ENCODE data around the gene CAMTA1.

Gene CAMTA1

DNA sequence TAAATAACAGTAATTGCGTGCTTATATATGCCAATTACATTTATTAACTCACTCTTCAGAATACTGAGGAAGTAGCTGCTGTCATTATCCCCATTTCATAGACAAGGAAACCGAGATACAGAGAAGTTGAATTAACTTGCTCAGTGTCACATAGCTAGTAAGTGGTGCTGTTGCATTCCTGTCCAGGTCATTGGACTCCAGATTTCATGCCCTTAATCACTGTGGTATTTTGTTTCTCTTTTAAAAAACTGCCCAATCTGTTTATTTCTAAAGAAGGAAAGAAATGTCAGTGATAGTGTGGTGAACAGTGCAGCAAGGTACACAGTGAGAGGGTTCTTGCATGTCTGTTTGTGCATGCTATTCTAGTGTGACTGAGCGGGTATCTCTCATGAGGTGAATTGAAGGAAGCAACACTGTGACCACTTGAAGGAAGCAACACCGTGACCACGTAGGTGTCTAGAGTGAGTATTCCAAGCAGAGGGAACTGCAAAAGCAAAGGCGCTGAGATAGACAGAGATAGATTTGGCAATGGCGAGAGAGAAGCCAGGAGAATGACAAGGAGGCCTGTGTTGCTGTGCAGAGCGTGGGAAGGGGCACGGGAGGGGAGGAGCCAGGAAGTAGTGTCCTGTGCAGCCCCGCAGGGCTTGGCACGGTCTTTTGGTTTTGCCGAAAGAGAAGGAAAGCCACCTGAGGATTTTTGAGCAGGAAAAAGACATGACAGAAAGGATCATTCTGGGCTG lies 95.9 kb downstream of the CAMTA1 start:
- Histone ChIP-seq H3K9ac (ENCODE audit: low read length in 5 of 5) (no peak overlapping the region), H3K27me3 (ENCODE audit: control insufficient read depth in 5 of 5, insufficient read depth in 4 of 5, low read length in 5 of 5) (no peaks in the 10 kb centered on the region), H3K4me3 (ENCODE audit: low read depth in 1 of 5, low read length in 5 of 5) (no peak overlapping the region), H3K27ac (ENCODE audit: low read depth, low read length) (no peak overlapping the region), H3K4me1 (ENCODE audit: control insufficient read depth in 5 of 5, insufficient read depth in 5 of 5, low read length in 5 of 5) (peaks cover 0 to 11% (median 0%) of the 10 kb centered on the region in 5 donors), H3K36me3 (ENCODE audit: control insufficient read depth in 5 of 5, insufficient read depth in 5 of 5, low read length in 5 of 5) (peaks cover 2 to 14% (median 6%) of the 10 kb centered on the region in 5 donors), H3K9me3 (ENCODE audit: control insufficient read depth in 5 of 5, low read length in 5 of 5) (no peaks in the 10 kb centered on the region)

GRCh38 chr1:6882414-6882813 lies 97.2 kb downstream of the CAMTA1 start:
- no peak overlapping the region for H3K9ac ChIP-seq (ENCODE audit: low read length in 5 of 5)
- H3K9me3 ChIP-seq (ENCODE audit: control insufficient read depth in 5 of 5, low read length in 5 of 5) = no peaks in the 10 kb centered on the region

GRCh38 chr1:6884652-6885153 lies 99.4 kb downstream of the CAMTA1 start:
- Histone ChIP-seq H3K27me3 (ENCODE audit: control insufficient read depth in 5 of 5, insufficient read depth in 4 of 5, low read length in 5 of 5) (no peaks in the 10 kb centered on the region), H3K9me3 (ENCODE audit: control insufficient read depth in 5 of 5, low read length in 5 of 5) (no peaks in the 10 kb centered on the region), H3K36me3 (ENCODE audit: control insufficient read depth in 5 of 5, insufficient read depth in 5 of 5, low read length in 5 of 5) (peaks cover 0 to 5% (median 2%) of the 10 kb centered on the region in 5 donors), H3K4me3 (ENCODE audit: low read depth in 1 of 5, low read length in 5 of 5) (no peak overlapping the region), H3K27ac (ENCODE audit: low read depth, low read length) (no peak overlapping the region), H3K4me1 (ENCODE audit: control insufficient read depth in 5 of 5, insufficient read depth in 5 of 5, low read length in 5 of 5) (peaks cover 0 to 11% (median 0%) of the 10 kb centered on the region in 5 donors), H3K9ac (ENCODE audit: low read length in 5 of 5) (no peak overlapping the region)

More at GRCh38 chr1:6882414-6882813, 97.2 kb downstream of the CAMTA1 start:
- peaks cover 2 to 7% (median 3%) of the 10 kb centered on the region in 5 donors for H3K36me3 ChIP-seq (ENCODE audit: control insufficient read depth in 5 of 5, insufficient read depth in 5 of 5, low read length in 5 of 5)
- no peak overlapping the region for H3K4me3 ChIP-seq (ENCODE audit: low read depth in 1 of 5, low read length in 5 of 5)
- no peak overlapping the region for H3K27ac ChIP-seq (ENCODE audit: low read depth, low read length)
- peaks cover 0 to 11% (median 0%) of the 10 kb centered on the region in 5 donors for H3K4me1 ChIP-seq (ENCODE audit: control insufficient read depth in 5 of 5, insufficient read depth in 5 of 5, low read length in 5 of 5)
- no peaks in the 10 kb centered on the region for H3K27me3 ChIP-seq (ENCODE audit: control insufficient read depth in 5 of 5, insufficient read depth in 4 of 5, low read length in 5 of 5)

DNA sequence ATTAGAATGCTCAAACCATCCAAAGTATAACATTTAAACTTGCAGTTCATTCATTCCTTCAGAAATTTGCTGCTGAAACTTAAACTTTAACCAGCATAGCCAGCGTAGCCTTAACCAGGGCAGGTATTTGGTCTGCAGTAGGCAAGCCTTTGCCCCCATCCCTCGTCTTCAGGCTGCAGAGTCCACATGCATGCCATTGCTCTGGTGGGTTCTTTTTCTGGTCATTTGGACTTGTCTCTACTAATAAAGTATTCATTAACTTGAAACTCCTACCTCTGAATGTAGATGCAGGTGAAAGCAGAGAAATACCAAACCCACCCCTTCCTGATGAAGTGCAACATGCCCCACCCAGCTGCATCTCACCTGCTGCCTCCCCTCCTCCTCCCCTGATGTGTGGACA lies 100.2 kb downstream of the CAMTA1 start:
- no peaks in the 10 kb centered on the region for H3K27me3 ChIP-seq (ENCODE audit: control insufficient read depth in 5 of 5, insufficient read depth in 4 of 5, low read length in 5 of 5)
- no peak overlapping the region for H3K9ac ChIP-seq (ENCODE audit: low read length in 5 of 5)
- no peak overlapping the region for H3K4me3 ChIP-seq (ENCODE audit: low read depth in 1 of 5, low read length in 5 of 5)
- no peaks in the 10 kb centered on the region for H3K9me3 ChIP-seq (ENCODE audit: control insufficient read depth in 5 of 5, low read length in 5 of 5)
- H3K27ac ChIP-seq (ENCODE audit: low read depth, low read length) = no peak overlapping the region
- peaks cover 0 to 5% (median 2%) of the 10 kb centered on the region in 5 donors for H3K36me3 ChIP-seq (ENCODE audit: control insufficient read depth in 5 of 5, insufficient read depth in 5 of 5, low read length in 5 of 5)
- peaks cover 0 to 11% (median 0%) of the 10 kb centered on the region in 5 donors for H3K4me1 ChIP-seq (ENCODE audit: control insufficient read depth in 5 of 5, insufficient read depth in 5 of 5, low read length in 5 of 5)

DNA sequence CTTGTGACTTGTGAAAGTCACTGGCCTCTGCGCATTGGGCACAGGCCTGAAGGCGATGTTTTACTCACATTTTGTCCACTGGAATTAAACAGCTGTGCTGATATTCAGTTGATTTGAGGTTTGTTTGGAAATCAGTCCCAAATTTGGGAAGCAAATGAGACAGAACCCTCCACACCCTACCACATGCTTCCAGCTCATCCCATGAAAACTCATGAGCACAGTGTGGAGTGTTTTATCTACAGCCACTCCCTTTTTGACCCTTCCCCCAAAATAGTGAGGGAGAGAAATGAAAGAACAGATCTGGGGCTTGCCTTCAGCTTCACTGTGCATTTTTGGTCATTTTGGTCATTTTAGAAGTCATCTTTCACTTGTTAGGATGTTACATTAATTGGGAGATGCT lies 101.3 kb downstream of the CAMTA1 start:
- peaks cover 0 to 11% (median 0%) of the 10 kb centered on the region in 5 donors for H3K4me1 ChIP-seq (ENCODE audit: control insufficient read depth in 5 of 5, insufficient read depth in 5 of 5, low read length in 5 of 5)
- H3K9me3 ChIP-seq (ENCODE audit: control insufficient read depth in 5 of 5, low read length in 5 of 5) = no peaks in the 10 kb centered on the region
- no peak overlapping the region for H3K9ac ChIP-seq (ENCODE audit: low read length in 5 of 5)
- peaks cover 0 to 5% (median 2%) of the 10 kb centered on the region in 5 donors for H3K36me3 ChIP-seq (ENCODE audit: control insufficient read depth in 5 of 5, insufficient read depth in 5 of 5, low read length in 5 of 5)
- no peaks in the 10 kb centered on the region for H3K27me3 ChIP-seq (ENCODE audit: control insufficient read depth in 5 of 5, insufficient read depth in 4 of 5, low read length in 5 of 5)
- H3K27ac ChIP-seq (ENCODE audit: low read depth, low read length) = no peak overlapping the region
- H3K4me3 ChIP-seq (ENCODE audit: low read depth in 1 of 5, low read length in 5 of 5) = no peak overlapping the region

- H3K27me3 ChIP-seq (ENCODE audit: control insufficient read depth in 5 of 5, insufficient read depth in 4 of 5, low read length in 5 of 5) = no peaks in the 10 kb centered on the region
- H3K9me3 ChIP-seq (ENCODE audit: control insufficient read depth in 5 of 5, low read length in 5 of 5) = no peaks in the 10 kb centered on the region
- peaks cover 0 to 5% (median 2%) of the 10 kb centered on the region in 5 donors for H3K36me3 ChIP-seq (ENCODE audit: control insufficient read depth in 5 of 5, insufficient read depth in 5 of 5, low read length in 5 of 5)
- no peak overlapping the region for H3K4me3 ChIP-seq (ENCODE audit: low read depth in 1 of 5, low read length in 5 of 5)
- H3K9ac ChIP-seq (ENCODE audit: low read length in 5 of 5) = no peak overlapping the region
- no peak overlapping the region for H3K27ac ChIP-seq (ENCODE audit: low read depth, low read length)
- peaks cover 0 to 11% (median 0%) of the 10 kb centered on the region in 5 donors for H3K4me1 ChIP-seq (ENCODE audit: control insufficient read depth in 5 of 5, insufficient read depth in 5 of 5, low read length in 5 of 5)
These were observed 103.0 kb downstream of the CAMTA1 start for GRCh38 chr1:6888268-6888667.

DNA sequence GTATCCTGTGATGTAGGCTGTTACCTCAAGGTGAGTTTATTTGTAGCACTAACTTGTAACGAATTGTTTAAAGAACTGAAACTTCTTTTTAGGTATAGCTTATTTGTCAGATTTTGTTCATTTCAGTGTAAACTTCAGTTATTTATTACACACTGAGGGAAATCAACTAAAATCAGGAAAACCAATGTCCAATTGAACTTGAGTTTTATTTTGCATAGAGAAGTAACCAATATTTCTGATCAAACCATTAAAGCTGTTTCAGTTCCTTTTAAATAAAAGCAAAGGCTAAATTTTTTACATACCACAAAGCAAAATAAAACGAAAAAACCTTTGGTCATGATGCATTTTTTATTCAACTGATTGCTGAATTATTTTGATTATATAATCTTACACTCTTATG lies 103.6 kb downstream of the CAMTA1 start:
- peaks cover 0 to 11% (median 0%) of the 10 kb centered on the region in 5 donors for H3K4me1 ChIP-seq (ENCODE audit: control insufficient read depth in 5 of 5, insufficient read depth in 5 of 5, low read length in 5 of 5)
- peaks cover 0 to 5% (median 2%) of the 10 kb centered on the region in 5 donors for H3K36me3 ChIP-seq (ENCODE audit: control insufficient read depth in 5 of 5, insufficient read depth in 5 of 5, low read length in 5 of 5)
- no peak overlapping the region for H3K9ac ChIP-seq (ENCODE audit: low read length in 5 of 5)
- H3K9me3 ChIP-seq (ENCODE audit: control insufficient read depth in 5 of 5, low read length in 5 of 5) = no peaks in the 10 kb centered on the region
- H3K4me3 ChIP-seq (ENCODE audit: low read depth in 1 of 5, low read length in 5 of 5) = no peak overlapping the region
- H3K27me3 ChIP-seq (ENCODE audit: control insufficient read depth in 5 of 5, insufficient read depth in 4 of 5, low read length in 5 of 5) = no peaks in the 10 kb centered on the region
- no peak overlapping the region for H3K27ac ChIP-seq (ENCODE audit: low read depth, low read length)

- Histone ChIP-seq H3K27me3 (ENCODE audit: control insufficient read depth in 5 of 5, insufficient read depth in 4 of 5, low read length in 5 of 5) (no peaks in the 10 kb centered on the region), H3K9me3 (ENCODE audit: control insufficient read depth in 5 of 5, low read length in 5 of 5) (no peaks in the 10 kb centered on the region), H3K4me1 (ENCODE audit: control insufficient read depth in 5 of 5, insufficient read depth in 5 of 5, low read length in 5 of 5) (peaks cover 0 to 7% (median 0%) of the 10 kb centered on the region in 5 donors), H3K36me3 (ENCODE audit: control insufficient read depth in 5 of 5, insufficient read depth in 5 of 5, low read length in 5 of 5) (peaks cover 0 to 5% (median 2%) of the 10 kb centered on the region in 5 donors), H3K4me3 (ENCODE audit: low read depth in 1 of 5, low read length in 5 of 5) (no peak overlapping the region), H3K9ac (ENCODE audit: low read length in 5 of 5) (no peak overlapping the region), H3K27ac (ENCODE audit: low read depth, low read length) (no peak overlapping the region)
These were observed 104.7 kb downstream of the CAMTA1 start for GRCh38 chr1:6889875-6890480.

- peaks cover 0 to under 1% (median 0%) of the 10 kb centered on the region in 5 donors for H3K4me1 ChIP-seq (ENCODE audit: control insufficient read depth in 5 of 5, insufficient read depth in 5 of 5, low read length in 5 of 5)
- no peak overlapping the region for H3K9ac ChIP-seq (ENCODE audit: low read length in 5 of 5)
- H3K9me3 ChIP-seq (ENCODE audit: control insufficient read depth in 5 of 5, low read length in 5 of 5) = no peaks in the 10 kb centered on the region
- H3K27me3 ChIP-seq (ENCODE audit: control insufficient read depth in 5 of 5, insufficient read depth in 4 of 5, low read length in 5 of 5) = no peaks in the 10 kb centered on the region
- no peak overlapping the region for H3K4me3 ChIP-seq (ENCODE audit: low read depth in 1 of 5, low read length in 5 of 5)
- H3K36me3 ChIP-seq (ENCODE audit: control insufficient read depth in 5 of 5, insufficient read depth in 5 of 5, low read length in 5 of 5) = peaks cover 0 to 5% (median 2%) of the 10 kb centered on the region in 5 donors
- H3K27ac ChIP-seq (ENCODE audit: low read depth, low read length) = no peak overlapping the region
These were observed 105.4 kb downstream of the CAMTA1 start for GRCh38 chr1:6890686-6891085.

Measured in subcutaneous abdominal adipose tissue (tissue), 5 donors.